NCI-H1048 (cell line): Measurements from ENCODE around the gene ZMIZ1.

ENCODE experiments used
- DNase-seq: peaks from one replicate; lab custom pipeline; 2025; lab: John Stamatoyannopoulos, UW

The ZMIZ1 gene

GRCh38 chr10:79150444-79150754, 81.6 kb downstream of the ZMIZ1 start:
- no peak for DNase-seq

- DNase-seq: no peak
Observed at GRCh38 chr10:79152423-79152817, 83.7 kb downstream of the ZMIZ1 start.

GRCh38 chr10:79153745-79154144, 85.0 kb downstream of the ZMIZ1 start:
- no peak for DNase-seq

GRCh38 chr10:79155301-79156081, 86.7 kb downstream of the ZMIZ1 start:
- DNase-seq: no peak

GRCh38 chr10:79156334-79157274, 87.8 kb downstream of the ZMIZ1 start:
- no peak for DNase-seq

- no peak for DNase-seq
Observed at GRCh38 chr10:79158004-79158340, 89.2 kb downstream of the ZMIZ1 start.

DNA sequence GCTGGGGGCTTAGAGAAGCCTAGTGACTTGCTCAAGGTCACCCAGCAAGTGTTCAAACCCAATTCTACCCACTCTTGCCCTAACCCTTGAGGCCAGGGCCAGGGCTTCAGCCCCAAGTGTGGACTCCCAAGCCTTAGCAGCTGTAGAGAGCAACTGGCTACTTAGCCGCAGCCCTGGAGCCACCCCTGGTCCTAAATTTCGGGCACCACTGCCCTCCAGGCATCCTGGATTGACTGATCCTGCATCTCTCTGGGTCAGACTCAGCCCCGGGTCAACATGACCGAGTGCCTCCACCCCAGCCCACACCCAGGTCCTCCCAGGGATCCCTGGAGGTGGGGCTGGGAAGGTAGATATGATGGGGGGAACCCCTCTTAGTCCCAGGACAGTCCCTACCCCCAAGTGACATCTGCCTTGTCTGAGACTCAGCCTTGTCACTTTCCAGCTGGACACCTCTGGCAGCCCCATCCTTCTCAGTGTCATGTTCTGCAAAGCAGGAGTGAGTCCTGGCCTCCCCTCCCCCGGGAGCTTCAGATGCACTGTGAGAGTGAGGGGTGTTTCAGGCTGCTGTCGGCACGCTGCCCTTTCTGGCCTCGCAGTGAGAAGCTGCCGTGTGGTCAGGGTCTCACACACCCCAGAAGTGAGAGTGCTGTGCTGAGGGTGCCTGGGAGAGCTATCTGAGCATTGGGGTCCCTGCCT, 89.8 kb downstream of the ZMIZ1 start:
- DNase-seq: no peak

DNA sequence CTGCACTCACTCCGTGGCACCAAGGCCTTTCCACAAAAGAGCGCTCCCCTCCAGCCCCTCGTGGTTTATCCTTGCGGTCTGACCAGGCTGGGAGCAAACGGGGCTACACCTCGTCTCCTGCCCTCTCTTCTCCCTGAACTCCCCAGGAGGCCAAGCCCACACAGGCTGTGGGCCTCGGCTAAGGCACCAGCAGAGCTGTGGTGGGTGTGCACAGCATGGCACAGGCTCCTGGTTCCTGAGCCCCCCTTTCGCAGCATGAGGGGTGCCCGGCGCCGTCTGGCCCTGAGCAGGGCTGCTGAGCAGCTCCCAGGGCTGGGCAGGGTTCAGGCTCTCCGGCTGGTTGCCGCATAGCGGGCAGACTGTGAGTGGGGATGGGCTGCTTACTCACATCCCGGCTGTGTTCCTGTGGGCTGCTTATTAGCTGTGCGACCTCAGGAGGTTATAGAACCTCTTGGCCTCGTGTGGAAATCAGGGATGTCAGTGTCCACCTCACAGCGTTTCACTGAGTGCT, 90.4 kb downstream of the ZMIZ1 start:
- DNase-seq: no peak

DNA sequence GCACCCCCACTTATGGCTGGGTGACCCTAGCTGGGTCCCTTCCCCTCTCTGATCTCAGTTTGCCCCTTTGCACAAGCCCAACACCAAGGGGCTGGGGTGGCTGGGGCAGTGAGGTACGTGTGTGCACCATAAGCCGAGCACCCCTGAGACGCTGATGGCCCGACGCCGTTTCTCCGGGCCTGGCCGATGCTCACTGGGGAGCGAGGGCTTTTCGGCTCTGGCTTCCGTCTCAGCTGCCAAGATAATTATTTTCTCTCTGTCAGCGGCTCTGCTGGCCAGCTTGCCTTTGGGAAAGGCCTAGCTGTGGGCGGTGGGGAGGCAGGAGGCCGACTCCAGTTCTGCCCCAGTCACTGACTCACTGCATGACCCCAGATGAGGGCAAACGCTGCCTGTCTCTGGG, 91.0 kb downstream of the ZMIZ1 start:
- DNase-seq: no peak

- DNase-seq: no peak
Observed at GRCh38 chr10:79160191-79160590, 91.4 kb downstream of the ZMIZ1 start.

DNA sequence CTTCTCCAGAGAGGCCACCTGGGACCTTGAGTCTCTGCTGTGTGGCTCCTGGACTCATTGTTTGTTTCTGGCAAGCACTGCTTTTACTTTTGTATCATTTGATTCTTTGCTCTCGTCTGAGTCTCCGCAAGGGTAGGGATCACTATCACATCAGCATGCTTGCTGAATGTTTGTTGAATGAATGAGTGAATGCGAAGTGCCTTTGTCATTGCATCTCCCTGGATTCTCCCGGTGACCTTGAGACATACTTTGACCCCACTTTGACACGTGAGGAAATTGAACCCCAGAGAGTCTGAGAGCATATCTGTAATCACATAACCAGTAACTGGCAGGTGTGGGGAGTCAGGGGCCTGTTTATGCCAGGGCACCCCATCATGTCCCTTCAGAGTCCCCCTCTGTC, 92.8 kb downstream of the ZMIZ1 start:
- DNase-seq: no peak

GRCh38 chr10:79162022-79162421, 93.3 kb downstream of the ZMIZ1 start:
- DNase-seq: no peak

DNA sequence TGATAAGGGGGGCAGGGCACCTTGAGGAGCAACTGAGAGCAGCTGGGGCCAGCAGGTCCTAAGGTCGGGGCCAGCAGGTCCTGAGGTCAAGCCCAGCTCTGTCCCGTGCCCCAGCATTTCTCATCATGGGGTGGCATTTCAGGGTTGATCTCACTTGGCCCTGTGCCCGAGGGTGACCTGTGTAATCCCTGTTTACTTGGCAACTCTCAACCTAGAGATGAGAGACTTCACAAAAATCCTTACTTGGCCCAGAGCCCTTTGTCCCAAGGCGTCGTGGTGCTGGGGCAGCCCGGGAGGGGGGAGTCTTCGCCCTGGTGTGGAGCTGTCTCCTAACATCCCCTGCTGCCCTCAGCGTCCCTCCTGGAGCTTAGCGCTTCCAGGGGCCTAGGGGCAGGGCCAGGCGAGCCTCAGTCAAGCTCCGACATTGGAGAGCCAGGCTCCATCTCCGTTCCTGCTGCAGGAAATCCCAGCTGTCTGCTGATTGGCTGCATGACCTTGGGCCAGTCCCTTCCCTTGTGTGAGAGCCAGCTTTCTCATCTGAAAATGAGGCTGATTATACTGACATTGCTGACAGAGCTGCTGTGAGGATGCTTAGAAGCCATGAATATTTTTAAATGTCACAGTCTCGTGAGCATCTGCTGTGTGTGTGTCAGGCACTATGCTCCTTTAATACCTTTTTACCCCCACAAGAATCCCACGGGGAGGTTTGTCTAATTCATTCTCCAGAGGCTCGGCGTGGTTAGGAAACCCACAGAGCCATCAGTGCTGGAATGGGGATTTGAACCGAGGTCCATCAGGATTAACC, 94.3 kb downstream of the ZMIZ1 start:
- no peak for DNase-seq

DNA sequence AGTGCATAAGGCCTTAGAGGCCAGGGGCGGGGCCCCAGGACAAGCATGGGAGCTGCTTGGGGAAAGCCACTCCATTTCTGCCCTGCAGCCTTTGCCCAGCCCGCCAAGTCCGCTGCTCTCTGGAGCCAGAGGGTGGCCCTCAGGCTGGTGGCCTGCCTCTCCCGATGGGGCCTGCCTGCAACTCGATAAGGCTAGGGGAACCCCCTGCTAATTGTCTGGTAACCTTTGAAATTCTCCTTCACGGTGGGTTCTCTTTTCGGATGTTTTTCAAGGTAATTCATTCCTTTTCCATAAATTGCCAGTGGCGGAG, 94.9 kb downstream of the ZMIZ1 start:
- DNase-seq: no peak

DNA sequence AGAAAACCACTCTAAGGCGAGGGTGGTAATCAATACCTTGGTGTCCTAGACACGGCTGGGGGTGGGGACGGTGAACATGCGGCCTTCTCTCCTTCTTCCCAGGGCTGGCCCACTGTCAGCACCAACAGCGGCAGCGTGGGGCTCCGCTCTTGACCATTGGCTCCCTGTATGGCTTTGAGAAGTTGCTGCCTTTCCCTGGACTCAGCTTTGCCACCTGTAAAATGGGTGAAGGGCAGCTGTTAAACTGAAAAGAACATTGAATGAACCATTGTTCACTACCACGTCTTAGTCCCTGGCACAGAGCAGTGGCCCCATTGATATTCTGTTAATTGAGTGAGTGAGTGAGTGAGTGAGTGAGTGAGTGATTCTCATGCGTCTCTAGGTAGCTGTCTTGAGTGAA, 95.3 kb downstream of the ZMIZ1 start:
- no peak for DNase-seq

DNA sequence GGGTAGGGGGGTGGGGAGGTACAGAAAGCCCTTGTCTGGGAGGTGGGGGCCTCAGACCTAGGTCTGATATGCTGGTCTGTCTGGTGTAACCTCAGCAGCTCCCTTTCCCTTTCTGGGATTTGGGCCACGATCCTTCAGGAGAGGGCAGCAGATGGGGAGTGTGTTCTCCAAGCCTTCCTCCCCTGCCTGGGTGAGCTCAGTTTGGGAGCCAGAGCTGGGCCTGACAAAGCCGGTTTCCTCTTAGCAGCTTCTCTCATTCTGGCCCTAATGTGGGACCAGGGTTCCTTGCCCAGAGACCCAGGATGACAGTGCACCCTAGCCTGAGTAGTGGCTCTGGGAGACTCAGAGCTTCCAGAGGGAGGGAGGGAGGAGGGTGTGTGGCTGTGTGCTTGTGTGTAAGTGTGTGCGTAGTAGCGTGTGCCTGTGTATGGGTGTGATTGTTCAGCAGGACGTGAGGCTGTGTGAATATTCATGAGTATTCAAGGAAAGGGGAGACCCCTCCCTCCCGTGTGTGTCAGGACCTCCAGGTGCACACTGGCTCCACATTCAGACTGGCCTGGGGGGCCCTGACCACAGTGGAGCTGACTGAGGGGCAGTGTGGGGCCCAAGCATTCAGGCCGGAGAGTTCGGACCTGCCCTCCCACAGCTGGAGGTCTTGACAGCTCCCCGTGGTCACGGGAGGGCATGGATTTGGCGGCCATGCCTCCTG, 96.5 kb downstream of the ZMIZ1 start:
- no peak for DNase-seq

- DNase-seq: no peak
Observed at GRCh38 chr10:79166312-79166721, 97.6 kb downstream of the ZMIZ1 start.

DNA sequence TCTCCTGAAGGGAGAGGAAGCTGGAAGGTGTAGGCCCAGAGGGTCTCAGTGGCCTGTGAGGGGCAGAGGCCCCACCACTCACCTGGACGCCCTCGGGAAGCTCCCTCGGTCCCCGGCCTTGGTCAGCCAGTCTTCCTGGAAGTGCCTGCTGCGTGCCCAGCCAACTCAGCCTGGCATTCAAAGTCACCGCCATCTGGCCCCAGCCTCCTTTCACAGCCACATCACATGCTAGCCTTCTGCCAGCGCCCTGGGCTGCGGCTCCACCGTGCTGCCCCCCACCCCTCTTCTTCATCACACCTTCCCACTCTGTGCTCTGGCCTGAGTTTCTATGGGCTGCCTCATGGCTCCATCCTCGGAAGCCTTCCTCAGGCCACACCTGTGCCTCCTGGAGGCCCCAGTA, 98.0 kb downstream of the ZMIZ1 start:
- DNase-seq: no peak

GRCh38 chr10:79167537-79167936, 98.8 kb downstream of the ZMIZ1 start:
- DNase-seq: no peak

GRCh38 chr10:79168210-79168609, 99.4 kb downstream of the ZMIZ1 start:
- no peak for DNase-seq

DNA sequence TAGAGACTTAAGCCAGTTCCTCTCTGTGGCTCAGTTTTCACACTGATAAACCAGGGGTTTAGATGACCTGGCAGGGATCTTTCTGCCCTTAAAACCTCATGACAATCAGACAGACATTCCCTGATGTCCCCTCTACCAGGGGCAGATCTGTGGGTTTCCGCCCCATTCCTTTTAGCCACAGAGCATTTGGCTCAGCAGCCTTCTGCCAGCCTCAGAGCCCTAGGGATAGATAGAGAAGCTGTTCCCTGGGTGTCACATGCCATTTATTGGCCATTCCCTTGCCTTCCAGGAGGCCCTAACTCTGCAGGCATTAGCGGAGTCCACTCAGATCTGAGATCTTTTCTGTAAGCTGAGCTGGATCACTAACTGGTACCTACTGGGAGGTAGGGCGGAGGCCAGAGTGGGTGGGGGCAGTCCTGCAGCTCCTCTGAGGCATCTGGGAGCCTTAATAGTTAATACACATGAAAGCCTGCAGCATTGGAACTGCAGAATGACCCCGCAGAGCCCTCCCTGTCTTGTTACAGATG, 101.5 kb downstream of the ZMIZ1 start:
- no peak for DNase-seq
